ENCODE data around the gene CCNDBP1.
"Not testable (repeated sequence)": the region's sequence is repeated elsewhere in the genome, so short reads cannot be mapped to it uniquely, and the experiment has no call there.

CCNDBP1 gene

DNA sequence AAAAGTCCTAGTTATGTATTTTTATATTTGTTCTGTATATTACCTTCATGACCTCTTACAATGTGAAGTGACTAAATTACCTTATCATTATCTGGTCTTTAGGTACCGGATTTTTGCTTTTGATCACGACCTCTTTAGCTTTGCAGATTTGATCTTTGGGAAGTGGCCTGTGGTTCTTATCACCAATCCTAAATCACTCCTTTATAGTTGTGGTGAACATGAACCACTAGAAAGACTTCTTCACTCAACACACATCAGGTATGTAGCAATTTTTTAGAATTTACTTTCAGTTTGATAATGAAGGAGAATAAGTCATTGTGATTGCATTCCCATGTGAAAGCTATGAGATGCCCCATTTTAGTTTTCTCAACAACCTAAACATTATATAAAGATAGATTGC, 33.5 kb upstream of the CCNDBP1 start:
- TF ChIP-seq, protein P1, sequence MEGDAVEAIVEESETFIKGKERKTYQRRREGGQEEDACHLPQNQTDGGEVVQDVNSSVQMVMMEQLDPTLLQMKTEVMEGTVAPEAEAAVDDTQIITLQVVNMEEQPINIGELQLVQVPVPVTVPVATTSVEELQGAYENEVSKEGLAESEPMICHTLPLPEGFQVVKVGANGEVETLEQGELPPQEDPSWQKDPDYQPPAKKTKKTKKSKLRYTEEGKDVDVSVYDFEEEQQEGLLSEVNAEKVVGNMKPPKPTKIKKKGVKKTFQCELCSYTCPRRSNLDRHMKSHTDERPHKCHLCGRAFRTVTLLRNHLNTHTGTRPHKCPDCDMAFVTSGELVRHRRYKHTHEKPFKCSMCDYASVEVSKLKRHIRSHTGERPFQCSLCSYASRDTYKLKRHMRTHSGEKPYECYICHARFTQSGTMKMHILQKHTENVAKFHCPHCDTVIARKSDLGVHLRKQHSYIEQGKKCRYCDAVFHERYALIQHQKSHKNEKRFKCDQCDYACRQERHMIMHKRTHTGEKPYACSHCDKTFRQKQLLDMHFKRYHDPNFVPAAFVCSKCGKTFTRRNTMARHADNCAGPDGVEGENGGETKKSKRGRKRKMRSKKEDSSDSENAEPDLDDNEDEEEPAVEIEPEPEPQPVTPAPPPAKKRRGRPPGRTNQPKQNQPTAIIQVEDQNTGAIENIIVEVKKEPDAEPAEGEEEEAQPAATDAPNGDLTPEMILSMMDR (IDR thresholded peaks at IDR 0.05; ENCODE audit: low read depth, low read length), result no peak
- no peak overlapping the region for H3K4me3 ChIP-seq (replicated peaks in 1 of 2; ENCODE audit: low read depth in 2 of 2, low read length in 2 of 2)
- no peak for DNase-seq (ENCODE audit: low read depth in 2 of 2)

DNA sequence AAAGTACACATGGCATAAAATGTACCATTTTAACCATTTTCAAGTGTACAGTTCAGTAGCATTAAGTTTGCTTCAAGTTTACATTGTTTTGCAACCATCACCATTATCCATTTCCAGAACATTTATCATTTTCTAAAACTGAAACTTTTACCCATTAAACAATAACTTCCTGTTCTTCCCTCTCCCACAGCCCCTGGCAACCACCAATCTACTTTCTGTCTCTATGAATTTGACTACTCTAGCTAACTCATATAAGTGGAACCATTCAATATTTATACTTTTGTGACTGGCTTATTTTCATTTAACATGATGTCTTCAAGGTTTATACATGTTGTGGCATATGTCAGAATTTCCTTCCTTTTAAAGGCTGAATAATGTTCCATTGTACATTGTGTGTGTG, 31.9 kb upstream of the CCNDBP1 start:
- no peak overlapping the region for H3K4me3 ChIP-seq (replicated peaks in 1 of 2; ENCODE audit: low read depth in 2 of 2, low read length in 2 of 2)
- peak in 1 of 2 donors; percentile 13 for DNase-seq (ENCODE audit: low read depth in 2 of 2)
- TF ChIP-seq, protein P1 (IDR thresholded peaks at IDR 0.05; ENCODE audit: low read depth, low read length), result no peak

DNA sequence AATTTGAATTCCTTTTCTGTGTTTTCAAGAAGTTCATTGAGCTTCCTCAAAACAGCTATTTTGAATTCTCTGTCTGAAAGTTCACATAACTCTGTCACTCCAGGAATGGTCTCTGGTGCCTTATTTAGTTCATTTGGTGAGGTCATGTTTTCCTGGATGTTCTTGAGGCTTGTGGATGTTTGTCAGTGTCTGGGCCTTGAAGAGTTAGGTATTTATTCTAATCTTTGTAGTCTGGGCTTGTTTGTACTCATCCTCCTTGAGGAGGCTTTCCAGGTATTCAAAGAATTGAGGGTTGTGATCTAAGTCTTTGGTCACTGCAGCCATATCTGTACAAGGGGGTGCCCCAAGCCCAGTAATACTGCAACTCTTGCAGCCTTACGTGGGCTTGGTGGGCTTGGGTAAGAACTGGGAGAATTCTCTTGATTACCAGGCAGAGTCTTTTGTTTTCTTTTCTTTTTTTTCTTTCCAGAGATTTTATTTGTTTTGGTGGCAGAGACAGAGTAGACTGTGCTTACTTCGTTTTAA, 19.3 kb upstream of the CCNDBP1 start:
- no peak overlapping the region for H3K4me3 ChIP-seq (replicated peaks in 1 of 2; ENCODE audit: low read depth in 2 of 2, low read length in 2 of 2)
- no peak for DNase-seq (ENCODE audit: low read depth in 2 of 2)

DNA sequence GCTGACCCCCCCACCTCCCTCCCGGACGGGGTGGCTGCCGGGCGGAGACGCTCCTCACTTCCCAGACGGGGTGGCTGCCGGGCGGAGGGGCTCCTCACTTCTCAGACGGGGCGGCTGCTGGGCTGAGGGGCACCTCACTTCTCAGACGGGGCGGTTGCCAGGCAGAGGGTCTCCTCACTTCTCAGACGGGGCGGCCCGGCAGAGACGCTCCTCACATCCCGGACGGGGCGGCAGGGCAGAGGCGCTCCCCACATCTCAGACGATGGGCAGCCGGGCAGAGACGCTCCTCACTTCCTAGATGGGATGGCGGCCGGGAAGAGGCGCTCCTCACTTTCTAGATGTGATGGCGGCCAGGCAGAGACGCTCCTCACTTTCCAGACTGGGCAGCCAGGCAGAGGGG, 17.9 kb upstream of the CCNDBP1 start:
- not testable (repeated sequence) for H3K4me3 ChIP-seq (replicated peaks in 1 of 2; ENCODE audit: low read depth in 2 of 2, low read length in 2 of 2); DNase-seq (ENCODE audit: low read depth in 2 of 2)

More for the DNA sequence above, 19.3 kb upstream of the CCNDBP1 start:
- TF ChIP-seq, protein P1 (IDR thresholded peaks at IDR 0.05; ENCODE audit: low read depth, low read length), result no peak

DNA sequence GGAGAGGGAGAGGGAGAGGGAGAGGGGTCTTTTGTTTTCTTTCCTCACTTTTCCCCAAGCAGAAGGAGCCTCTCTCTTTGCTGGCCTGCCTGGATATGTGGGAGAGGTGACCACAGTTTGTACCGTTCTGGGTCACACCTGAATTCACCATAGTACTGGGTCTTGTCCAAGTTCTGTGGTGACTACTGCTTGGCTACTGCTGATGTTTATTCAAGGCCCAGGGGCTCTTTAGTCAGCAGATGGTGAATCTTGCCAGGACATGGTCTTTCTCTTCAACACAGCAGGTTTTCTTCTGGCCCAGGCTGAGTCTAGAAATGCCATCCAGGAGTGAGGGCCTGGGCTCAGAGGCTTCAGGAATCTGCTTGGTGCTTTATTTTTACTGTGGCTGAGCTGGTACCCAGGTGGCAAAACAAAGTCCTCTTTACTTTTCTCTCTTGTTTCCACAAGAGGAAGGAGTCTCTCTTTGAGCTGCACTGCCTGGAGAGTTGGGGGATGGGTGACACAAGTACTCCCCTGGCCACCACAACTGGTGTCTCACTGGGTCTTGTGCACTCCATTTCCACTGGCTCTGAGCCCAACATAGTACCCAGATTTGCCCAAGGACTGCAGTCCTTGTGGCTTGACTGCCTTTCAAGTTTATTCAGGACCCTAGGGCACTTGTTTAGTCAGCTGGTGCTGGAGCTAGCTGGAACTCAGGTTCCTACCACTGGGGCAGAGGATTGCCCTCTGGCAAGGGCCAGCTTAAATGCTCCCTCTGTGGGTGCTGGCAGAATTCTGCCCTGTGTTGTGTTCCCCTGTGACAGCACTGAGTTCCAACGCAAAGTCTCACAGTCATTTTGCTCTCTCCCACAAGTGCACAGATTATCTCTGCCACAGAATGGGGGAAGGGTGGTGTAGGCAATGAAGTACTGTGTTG, 16.8 kb upstream of the CCNDBP1 start:
- H3K4me3 ChIP-seq (replicated peaks in 1 of 2; ENCODE audit: low read depth in 2 of 2, low read length in 2 of 2), result no peak overlapping the region
- peak; percentile 19 to 52 for DNase-seq (ENCODE audit: low read depth in 2 of 2)
- TF ChIP-seq, protein P1 (IDR thresholded peaks at IDR 0.05; ENCODE audit: low read depth, low read length), result no peak

DNA sequence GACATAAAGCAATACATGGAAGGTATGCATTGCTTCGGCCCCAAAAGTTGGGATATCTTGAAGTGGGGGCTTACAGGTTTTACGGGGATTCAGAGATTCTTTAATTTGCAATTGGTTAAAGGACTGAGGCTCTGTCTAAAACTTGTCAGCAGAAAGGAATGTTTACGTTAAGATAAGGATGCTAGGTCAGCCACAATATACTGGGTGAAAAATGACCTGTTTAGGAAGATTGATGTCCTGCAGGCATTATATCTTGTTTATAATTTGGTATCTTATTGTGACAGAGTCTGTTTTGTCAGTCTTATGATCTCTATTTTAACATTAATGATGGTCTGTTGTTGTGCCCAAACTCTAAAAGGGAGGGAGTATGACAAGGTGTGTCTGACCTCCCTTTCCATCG, 15.3 kb upstream of the CCNDBP1 start:
- DNase-seq (ENCODE audit: low read depth in 2 of 2), result peak in 1 of 2 donors; percentile 30
- TF ChIP-seq, protein P1 (IDR thresholded peaks at IDR 0.05; ENCODE audit: low read depth, low read length), result no peak
- H3K4me3 ChIP-seq (replicated peaks in 1 of 2; ENCODE audit: low read depth in 2 of 2, low read length in 2 of 2), result no peak overlapping the region

DNA sequence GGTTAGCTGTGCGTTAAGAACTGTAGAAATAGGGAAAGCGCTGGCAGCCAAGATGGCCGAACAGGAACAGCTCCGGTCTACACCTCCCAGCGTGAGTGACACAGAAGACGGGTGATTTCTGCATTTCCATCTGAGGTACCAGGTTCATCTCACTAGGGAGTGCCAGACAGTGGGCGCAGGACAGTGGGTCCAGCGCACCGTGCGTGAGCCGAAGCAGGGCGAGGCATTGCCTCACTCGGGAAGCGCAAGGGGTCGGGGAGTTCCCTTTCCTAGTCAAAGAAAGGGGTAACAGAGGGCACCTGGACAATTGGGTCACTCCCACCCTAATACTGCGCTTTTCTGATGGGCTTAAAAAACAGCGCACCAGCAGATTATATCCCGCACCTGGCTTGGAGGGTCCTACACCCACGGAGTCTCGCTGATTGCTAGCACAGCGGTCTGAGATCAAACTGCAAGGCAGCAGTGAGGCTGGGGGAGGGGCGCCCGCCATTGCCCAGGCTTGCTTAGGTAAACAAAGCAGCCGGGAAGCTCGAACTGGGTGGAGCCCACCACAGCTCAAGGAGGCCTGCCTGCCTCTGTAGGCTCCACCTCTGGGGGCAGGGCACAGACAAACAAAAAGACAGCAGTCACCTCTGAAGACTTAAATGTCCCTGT, 9.4 kb upstream of the CCNDBP1 start:
- H3K4me3 ChIP-seq (replicated peaks in 1 of 2; ENCODE audit: low read depth in 2 of 2, low read length in 2 of 2); DNase-seq (ENCODE audit: low read depth in 2 of 2): not testable (repeated sequence)

DNA sequence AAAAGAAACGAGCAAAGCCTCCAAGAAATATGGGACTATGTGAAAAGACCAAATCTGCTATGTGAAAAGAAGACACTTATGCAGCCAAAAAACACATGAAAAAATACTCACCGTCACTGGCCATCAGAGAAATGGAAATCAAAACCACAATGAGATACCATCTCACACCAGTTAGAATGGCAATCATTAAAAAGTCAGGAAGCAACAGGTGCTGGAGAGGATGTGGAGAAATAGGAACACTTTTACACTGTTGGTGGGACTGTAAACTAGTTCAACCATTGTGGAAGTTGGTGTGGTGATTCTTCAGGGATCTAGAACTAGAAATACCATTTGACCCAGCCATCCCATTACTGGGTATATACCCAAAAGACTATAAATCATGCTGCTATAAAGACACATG, 8.1 kb upstream of the CCNDBP1 start:
- not testable (repeated sequence) for DNase-seq (ENCODE audit: low read depth in 2 of 2)

More for the DNA sequence above, 8.1 kb upstream of the CCNDBP1 start:
- H3K4me3 ChIP-seq (replicated peaks in 1 of 2; ENCODE audit: low read depth in 2 of 2, low read length in 2 of 2), result not testable (repeated sequence)

Measured in cardiac fibroblast (primary cell).